Measurements from ENCODE around the gene CD300LF. TPM values are rescaled to one million over a fixed set of nuclear protein-coding genes. Genes with fewer than 3 reads are reported as not detected.

Gene CD300LF
- total RNA-seq, 1 experiment from 2014 or later, result not detected

DNA sequence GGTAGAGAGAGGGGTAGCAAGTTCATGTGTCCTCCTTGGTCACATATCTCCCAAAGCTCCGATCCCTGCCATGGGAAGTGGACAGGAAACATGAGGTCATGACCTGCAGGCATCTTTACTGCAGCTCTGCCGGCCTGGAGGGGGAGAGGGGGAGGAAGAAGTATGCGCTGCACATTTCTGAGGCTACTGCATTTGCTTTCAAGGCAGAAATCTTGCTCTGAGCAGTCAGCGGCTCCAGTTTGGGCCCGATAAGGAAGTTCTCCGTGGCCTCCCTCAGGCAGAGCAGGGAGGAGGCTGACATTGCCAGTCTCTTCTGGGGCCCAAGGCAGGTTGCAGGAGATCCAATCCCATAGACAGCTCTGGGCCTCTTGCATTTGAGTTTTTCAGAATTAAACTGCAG, 34.2 kb upstream of the CD300LF start:
- Histone ChIP-seq H3T11ph (ENCODE audit: low read length) (no peak overlapping the region), H3K23me2 (ENCODE audit: insufficient read length, low read depth, low read length, poor library complexity, severe bottlenecking) (peaks cover 9% of the 10 kb centered on the region), H4K5ac (ENCODE audit: insufficient read length, low read depth, low read length) (no peak overlapping the region), H3K9ac (ENCODE audit: extremely low read depth, insufficient read length, low read length) (no peak overlapping the region), H2AFZ (ENCODE audit: low read length) (no peak overlapping the region), H3K4me1 (ENCODE audit: insufficient read depth, low read length) (peaks cover 15% of the 10 kb centered on the region), H3K4me2 (ENCODE audit: insufficient read depth, insufficient read length, low read length) (no peak overlapping the region), H2AK5ac (ENCODE audit: insufficient read length, low read length) (no peak overlapping the region), H2BK20ac (ENCODE audit: low read depth, low read length, poor library complexity, severe bottlenecking) (no peak overlapping the region), H2BK120ac (ENCODE audit: low read depth, low read length, poor library complexity, severe bottlenecking) (no peak overlapping the region), H3K56ac (ENCODE audit: insufficient read length, low read depth, low read length) (no peak overlapping the region), H2BK12ac (ENCODE audit: insufficient read length, low read depth, low read length) (no peak overlapping the region), H2BK15ac (ENCODE audit: low read depth, low read length) (no peak overlapping the region), H2BK5ac (ENCODE audit: insufficient read length, low read length) (no peak overlapping the region), H3K79me1 (ENCODE audit: insufficient read depth, low read depth, low read length, poor library complexity, severe bottlenecking) (no peaks in the 10 kb centered on the region), H3K23ac (ENCODE audit: insufficient read length, low read depth, low read length) (no peak overlapping the region), H4K8ac (replicated peaks; ENCODE audit: insufficient read length, low read depth, low read length) (no peak overlapping the region), H3K14ac (ENCODE audit: insufficient read depth, low read length) (no peak overlapping the region), H4K20me1 (ENCODE audit: control insufficient read depth, insufficient read depth, insufficient read length) (no peaks in the 10 kb centered on the region), H3K9me3 (ENCODE audit: control insufficient read depth, low read depth, low read length) (no peaks in the 10 kb centered on the region), H4K91ac (ENCODE audit: insufficient read length, low read depth, low read length) (no peak overlapping the region), H3K18ac (ENCODE audit: insufficient read length, low read depth, low read length) (no peak overlapping the region), H3K4ac (ENCODE audit: low read depth, low read length) (no peak overlapping the region), H3K27me3 (ENCODE audit: insufficient read depth, low read length) (no peaks in the 10 kb centered on the region), H3K27ac (ENCODE audit: insufficient read length, low read depth, low read length) (no peak overlapping the region), H3K79me2 (ENCODE audit: insufficient read depth, low read length) (peaks cover 8% of the 10 kb centered on the region; the same call in 1 of the 2 replicates)
- H3K27me3 Mint-ChIP-seq (ENCODE audit: low read depth), result peaks cover 11% of the 10 kb centered on the region
- no CpG with 5 or more reads among the region's 6 CpGs for WGBS (ENCODE audit: extremely low coverage, insufficient read length, low lambda C conversion rate)
- TF ChIP-seq, protein P1, sequence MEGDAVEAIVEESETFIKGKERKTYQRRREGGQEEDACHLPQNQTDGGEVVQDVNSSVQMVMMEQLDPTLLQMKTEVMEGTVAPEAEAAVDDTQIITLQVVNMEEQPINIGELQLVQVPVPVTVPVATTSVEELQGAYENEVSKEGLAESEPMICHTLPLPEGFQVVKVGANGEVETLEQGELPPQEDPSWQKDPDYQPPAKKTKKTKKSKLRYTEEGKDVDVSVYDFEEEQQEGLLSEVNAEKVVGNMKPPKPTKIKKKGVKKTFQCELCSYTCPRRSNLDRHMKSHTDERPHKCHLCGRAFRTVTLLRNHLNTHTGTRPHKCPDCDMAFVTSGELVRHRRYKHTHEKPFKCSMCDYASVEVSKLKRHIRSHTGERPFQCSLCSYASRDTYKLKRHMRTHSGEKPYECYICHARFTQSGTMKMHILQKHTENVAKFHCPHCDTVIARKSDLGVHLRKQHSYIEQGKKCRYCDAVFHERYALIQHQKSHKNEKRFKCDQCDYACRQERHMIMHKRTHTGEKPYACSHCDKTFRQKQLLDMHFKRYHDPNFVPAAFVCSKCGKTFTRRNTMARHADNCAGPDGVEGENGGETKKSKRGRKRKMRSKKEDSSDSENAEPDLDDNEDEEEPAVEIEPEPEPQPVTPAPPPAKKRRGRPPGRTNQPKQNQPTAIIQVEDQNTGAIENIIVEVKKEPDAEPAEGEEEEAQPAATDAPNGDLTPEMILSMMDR (conservative IDR thresholded peaks at IDR 0.05), result no peak
- peak overlapping the region in 2 of 3 experiments; percentile 90 to 93; a peak in 3 of 7 replicates for H3K27ac Mint-ChIP-seq
- no peaks in the 10 kb centered on the region for H3K9me3 Mint-ChIP-seq
- H3K4me3 Mint-ChIP-seq, result peak overlapping the region in 1 of 2 experiments; percentile 70; a peak in 1 of 5 replicates
- no peak for DNase-seq
- H3K36me3 Mint-ChIP-seq (ENCODE audit: insufficient read depth in 1 of 3, low read depth in 3 of 3), result peaks cover 6 to 17% (median 7%) of the 10 kb centered on the region in 3 experiments; a peak in 6 of 7 replicates
- H3K4me1 Mint-ChIP-seq, result peaks cover 51 to 52% of the 10 kb centered on the region in 2 experiments
